ENCODE measurements around the gene MBTD1. TPM values are rescaled to one million over a fixed set of nuclear protein-coding genes. Genes with fewer than 3 reads are reported as not detected.

MBTD1 gene
- total RNA-seq, 1 experiment from 2014 or later = 40.6 TPM

- ATAC-seq = no peak
- H3K4me1 Mint-ChIP-seq = peaks cover 11% of the 10 kb centered on the region
- POLR2A ChIA-PET = no interaction called here
- DNase-seq (ENCODE audit: low spot score) = no peak
- no peak for TF ChIP-seq ARID4B (CRISPR knock-in tag; IDR thresholded peaks at IDR 0.05; ENCODE audit: borderline replicate concordance)
- TF ChIP-seq ELF4 (CRISPR knock-in tag; IDR thresholded peaks at IDR 0.05; ENCODE audit: low read depth) = no peak
- no peak for TF ChIP-seq NFE2L1 (CRISPR knock-in tag; IDR thresholded peaks at IDR 0.05)
- no peak for TF ChIP-seq E2F4 (CRISPR knock-in tag; IDR thresholded peaks at IDR 0.05; ENCODE audit: borderline replicate concordance, low read depth)
- TF ChIP-seq ETV6 (CRISPR knock-in tag; IDR thresholded peaks at IDR 0.05) = no peak
- no peak for TF ChIP-seq MYBL2 (CRISPR knock-in tag; IDR thresholded peaks at IDR 0.05)
- no peak for TF ChIP-seq IRF1 (CRISPR knock-in tag; IDR thresholded peaks at IDR 0.05)
- TF ChIP-seq MLX (CRISPR knock-in tag; IDR thresholded peaks at IDR 0.05) = no peak
- TF ChIP-seq CBFB (CRISPR knock-in tag; IDR thresholded peaks at IDR 0.05; ENCODE audit: low read depth) = no peak
- TF ChIP-seq E2F5 (CRISPR knock-in tag; IDR thresholded peaks at IDR 0.05) = no peak
- TF ChIP-seq USF2 (CRISPR knock-in tag; IDR thresholded peaks at IDR 0.05) = no peak
- no peak for TF ChIP-seq NR3C1 (CRISPR knock-in tag; conservative IDR thresholded peaks at IDR 0.05; ENCODE audit: low read depth)
- TF ChIP-seq PREB (CRISPR knock-in tag; IDR thresholded peaks at IDR 0.05; ENCODE audit: borderline replicate concordance) = no peak
- TF ChIP-seq SMAD3 (CRISPR knock-in tag; IDR thresholded peaks at IDR 0.05; ENCODE audit: borderline replicate concordance) = no peak
- TF ChIP-seq ZNF423 (CRISPR knock-in tag; IDR thresholded peaks at IDR 0.05) = no peak
- no peak for TF ChIP-seq SOX15 (CRISPR knock-in tag; IDR thresholded peaks at IDR 0.05)
- 0 out of 2 replicates have a peak, but pooled peaks cover 3% of the 10 kb centered on the region for H3K9me3 Mint-ChIP-seq
- CTCF ChIA-PET = no interaction called here
- no peaks in the 10 kb centered on the region for H3K36me3 Mint-ChIP-seq
- H3K27ac Mint-ChIP-seq = no peak overlapping the region
- H3K4me3 Mint-ChIP-seq = no peak overlapping the region
- H3K27me3 Mint-ChIP-seq (ENCODE audit: low read depth) = no peaks in the 10 kb centered on the region; the same call in 1 of the 2 replicates
These were observed 112.2 kb downstream of the MBTD1 start for GRCh38 chr17:51147650-51148049.

Measured in WTC11 (cell line).